Tibial nerve (tissue), 3 donors: ENCODE results near the gene MRPL42.
A peak's percentile ranks its signal among the peaks of the same experiment; 100 is the strongest.

Experiments used
- POLR2A ChIP-seq, 2 donors: fragments of 450-650 bp; IDR thresholded peaks; one replicate each; pipeline ENCODE4 v1.6.1; 2017; ENCODE audit warnings: antibody characterized with exemption in 2 of 2, mild to moderate bottlenecking in 2 of 2, moderate library complexity in 2 of 2
- TF ChIP-seq, protein P1 (sequence below), 5 experiments: fragments of 200-600 bp in 3 of 5; fragments of 450-650 bp in 2 of 5; sonication (generic) in 3 of 5; IDR thresholded peaks; one replicate each; pipeline ENCODE4 v1.5.1; 2016 to 2019; ENCODE audit warnings: antibody characterized with exemption in 5 of 5, mild to moderate bottlenecking in 3 of 5, moderate library complexity in 2 of 5

DNA sequence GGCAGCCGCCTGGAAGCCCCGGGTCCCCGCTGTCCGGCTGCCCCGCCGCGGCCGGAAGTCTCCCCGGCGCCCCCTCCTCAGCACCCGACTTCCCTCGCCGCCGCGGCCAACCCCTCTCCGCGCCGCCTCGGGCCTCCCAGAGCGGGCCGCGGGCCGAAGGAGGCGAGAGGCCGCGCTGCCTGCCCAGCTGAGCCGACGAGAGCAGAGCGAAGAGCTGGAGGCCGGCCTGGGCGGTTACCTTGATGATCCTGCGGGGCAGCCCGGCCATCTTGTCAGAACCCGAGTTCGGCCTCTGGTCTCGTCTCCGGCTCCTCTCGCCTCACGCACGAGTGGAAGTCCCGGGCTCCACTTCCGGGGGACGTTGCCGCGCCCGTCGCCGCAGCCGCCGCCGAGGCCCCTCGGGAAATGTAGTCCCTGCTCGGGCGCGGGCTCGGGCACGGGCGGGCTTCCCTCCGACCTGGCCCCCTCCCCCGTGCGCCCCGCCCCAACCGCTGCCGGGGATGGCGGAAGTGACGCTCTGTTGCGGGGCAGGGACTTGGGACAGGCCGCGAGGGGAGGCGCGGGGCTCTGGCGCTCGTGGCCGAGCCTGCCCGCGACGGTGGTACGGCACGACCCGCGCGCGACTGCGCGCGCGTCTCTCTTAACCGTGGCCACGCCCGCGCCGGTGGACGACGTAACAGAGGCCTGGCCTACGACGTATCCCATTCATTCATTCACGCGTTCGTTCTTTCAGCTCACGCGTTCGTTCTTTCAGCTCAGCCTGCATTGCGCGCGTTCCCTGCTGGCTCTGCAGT lies 25.5 kb upstream of the MRPL42 start, which contains the start of gene UBE2N:
- TF ChIP-seq, protein P1, sequence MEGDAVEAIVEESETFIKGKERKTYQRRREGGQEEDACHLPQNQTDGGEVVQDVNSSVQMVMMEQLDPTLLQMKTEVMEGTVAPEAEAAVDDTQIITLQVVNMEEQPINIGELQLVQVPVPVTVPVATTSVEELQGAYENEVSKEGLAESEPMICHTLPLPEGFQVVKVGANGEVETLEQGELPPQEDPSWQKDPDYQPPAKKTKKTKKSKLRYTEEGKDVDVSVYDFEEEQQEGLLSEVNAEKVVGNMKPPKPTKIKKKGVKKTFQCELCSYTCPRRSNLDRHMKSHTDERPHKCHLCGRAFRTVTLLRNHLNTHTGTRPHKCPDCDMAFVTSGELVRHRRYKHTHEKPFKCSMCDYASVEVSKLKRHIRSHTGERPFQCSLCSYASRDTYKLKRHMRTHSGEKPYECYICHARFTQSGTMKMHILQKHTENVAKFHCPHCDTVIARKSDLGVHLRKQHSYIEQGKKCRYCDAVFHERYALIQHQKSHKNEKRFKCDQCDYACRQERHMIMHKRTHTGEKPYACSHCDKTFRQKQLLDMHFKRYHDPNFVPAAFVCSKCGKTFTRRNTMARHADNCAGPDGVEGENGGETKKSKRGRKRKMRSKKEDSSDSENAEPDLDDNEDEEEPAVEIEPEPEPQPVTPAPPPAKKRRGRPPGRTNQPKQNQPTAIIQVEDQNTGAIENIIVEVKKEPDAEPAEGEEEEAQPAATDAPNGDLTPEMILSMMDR (IDR thresholded peaks at IDR 0.05), result peak in 2 of 5 experiments; percentile 11 to 23
- TF ChIP-seq POLR2A (IDR thresholded peaks at IDR 0.05), result peak; percentile 32 to 72
